Cardiac septum (tissue), 1 donor: ENCODE data around the gene DEPDC7. TPM values are rescaled to one million over a fixed set of nuclear protein-coding genes. Genes with fewer than 3 reads are reported as not detected.
A peak's percentile ranks its signal among the peaks of the same experiment; 100 is the strongest.
"Not testable (repeated sequence)": the region's sequence is repeated elsewhere in the genome, so short reads cannot be mapped to it uniquely, and the experiment has no call there.

ENCODE experiments used
- DNase-seq: peaks from one replicate; pipeline ENCODE4 v3.0.0-alpha.2; 2020; ENCODE audit warnings: low spot score
- intact Hi-C: fragments of 100-400 bp; cut with DNase I; formaldehyde crosslinking; loops from one replicate; pipeline ENCODE4 v1.14.0; 2022
- total RNA-seq: library from RNA; stranded (reverse); fragmentation: NEBNext Ultra II Directional; extraction: Animal tissue kit (Norgen Biotek cat#: 25700); gene quantifications from one replicate; pipeline ENCODE4 v1.2.1, GENCODE V29; 2021
- donor health status: DM: no; HTN: no; CAD: no.

DEPDC7 gene
- total RNA-seq, 1 donor from 2014 or later: 0.30 TPM

DNA sequence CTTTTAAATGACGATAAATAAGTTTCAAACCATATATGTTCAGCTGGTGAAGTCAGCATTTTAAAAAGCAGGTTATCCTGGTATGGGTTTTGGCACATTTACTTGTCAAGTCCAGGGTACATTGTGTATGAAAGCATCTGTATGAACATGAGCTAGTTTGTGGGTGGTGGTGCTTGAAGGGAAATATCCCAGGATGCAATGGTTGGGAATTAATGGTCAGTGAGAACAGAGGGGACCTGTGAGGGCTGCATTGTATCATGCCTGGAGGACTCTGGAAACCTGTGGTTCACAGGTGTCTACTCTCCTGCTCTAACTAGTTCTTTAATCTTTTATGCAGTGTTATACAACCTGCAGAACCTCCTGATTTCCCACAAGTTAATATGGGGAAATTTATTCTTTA is 5.8 kb downstream of the DEPDC7 start:
- intact Hi-C loops: no loop called here
- no peak for DNase-seq

DNA sequence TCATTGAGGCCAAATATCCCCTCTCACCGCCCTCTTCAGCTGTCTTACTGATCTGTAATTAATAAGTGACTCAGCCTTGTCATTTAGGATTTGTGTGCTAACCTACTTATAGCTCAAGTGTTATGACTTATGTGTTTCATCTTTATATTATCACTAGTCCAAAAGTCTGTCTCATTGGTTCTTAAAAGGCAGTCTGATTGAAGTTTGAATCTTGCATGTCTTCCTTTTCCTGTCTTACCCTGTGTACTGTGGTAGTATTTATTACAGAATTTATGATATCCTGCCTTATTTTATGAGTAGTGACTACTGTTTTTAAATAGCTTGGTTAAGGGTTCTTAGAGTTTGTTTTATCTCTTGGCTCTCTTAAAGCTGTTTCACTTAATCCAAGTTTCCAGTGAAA is 6.3 kb downstream of the DEPDC7 start:
- DNase-seq: no peak

DNA sequence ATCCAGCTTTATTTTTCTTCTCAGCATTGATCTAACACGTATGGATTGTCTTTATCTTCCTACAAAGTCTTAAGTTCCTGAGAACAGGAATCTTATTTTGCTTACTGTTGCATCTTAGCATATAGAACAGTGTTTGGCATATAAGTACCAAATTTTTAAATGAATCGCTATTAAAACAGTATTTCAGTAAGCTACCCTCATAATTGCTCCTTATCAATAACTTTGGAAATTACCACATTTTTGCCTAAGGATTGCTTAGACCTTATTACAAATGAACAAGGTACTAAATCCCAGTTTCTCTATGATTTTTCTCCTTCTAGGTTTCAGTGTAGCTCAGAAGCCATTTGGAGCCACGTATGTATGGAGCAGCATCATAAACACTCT is 9.7 kb downstream of the DEPDC7 start:
- intact Hi-C loops: no loop called here
- DNase-seq: no peak

More for the DNA sequence above, 6.3 kb downstream of the DEPDC7 start:
- intact Hi-C loops: no loop called here

DNA sequence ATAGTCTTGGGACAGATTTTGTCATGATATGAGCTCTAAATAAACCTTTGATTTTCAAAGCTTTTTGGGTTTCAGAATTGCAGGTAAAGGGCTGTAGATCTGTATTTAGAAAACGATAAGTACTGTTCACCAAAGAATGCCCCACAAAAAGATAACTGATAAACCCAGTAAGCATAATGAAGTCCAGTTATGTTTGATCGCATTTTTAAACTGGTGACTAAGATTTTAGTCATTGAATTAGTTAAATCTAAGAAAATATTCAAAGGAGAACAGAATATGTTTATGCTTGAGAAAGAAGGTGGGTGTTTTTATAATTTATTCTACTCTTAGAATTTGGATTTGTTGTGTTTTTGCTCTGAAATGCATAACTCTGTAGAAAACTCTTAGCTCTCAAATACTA is 11.6 kb downstream of the DEPDC7 start:
- no peak for DNase-seq
- intact Hi-C loops: no loop called here

DNA sequence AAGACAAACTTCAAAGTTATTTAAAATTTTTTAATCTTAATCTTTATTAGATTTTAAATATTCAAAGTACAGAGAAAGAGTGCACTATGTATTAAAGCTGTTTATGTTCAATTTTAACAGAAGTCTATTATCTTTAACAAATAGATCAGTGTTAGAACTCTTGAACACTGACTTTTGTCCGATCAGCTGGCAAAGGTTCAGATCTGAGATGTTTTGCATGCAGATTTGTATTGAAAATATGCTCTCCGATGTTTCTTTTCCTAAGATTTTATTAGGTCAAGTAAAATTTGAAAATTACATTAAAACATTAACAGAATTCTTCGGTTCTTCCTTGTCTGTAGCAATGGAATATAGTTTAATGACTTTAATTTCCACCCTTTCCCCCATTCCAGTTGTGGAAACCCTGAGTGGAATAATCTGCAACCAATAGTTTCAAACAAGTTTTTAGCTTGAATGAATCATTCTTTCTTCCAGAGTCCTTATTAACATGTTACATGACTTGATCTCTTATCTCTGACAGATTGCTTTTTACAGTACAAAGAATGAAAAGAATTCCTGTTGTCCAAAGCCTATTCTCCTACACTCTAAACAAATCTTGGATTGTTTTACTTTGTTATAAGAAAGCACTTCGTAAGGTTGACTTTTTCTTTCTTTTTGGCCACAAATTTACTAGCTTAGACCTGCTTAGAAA is 12.3 kb downstream of the DEPDC7 start:
- no peak for DNase-seq
- intact Hi-C loops: no loop called here

DNA sequence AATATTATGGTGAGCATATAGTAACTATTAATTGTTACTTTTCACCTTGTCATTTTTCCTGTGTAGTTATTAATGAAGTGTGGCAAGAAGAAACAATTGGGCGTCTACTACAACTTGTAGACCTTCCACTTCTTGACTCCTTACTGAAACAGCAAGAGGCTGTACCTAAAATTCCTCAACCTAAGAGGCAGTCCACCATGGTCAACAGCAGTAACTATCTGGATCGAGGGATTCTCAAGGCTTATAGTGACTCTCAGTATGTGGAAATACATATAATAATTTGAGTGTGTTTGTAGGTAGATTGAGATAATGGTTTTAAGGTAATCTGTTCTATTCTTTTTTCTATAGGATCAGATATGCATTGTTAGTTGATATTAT is 12.8 kb downstream of the DEPDC7 start:
- DNase-seq: no peak
- intact Hi-C loops: no loop called here

DNA sequence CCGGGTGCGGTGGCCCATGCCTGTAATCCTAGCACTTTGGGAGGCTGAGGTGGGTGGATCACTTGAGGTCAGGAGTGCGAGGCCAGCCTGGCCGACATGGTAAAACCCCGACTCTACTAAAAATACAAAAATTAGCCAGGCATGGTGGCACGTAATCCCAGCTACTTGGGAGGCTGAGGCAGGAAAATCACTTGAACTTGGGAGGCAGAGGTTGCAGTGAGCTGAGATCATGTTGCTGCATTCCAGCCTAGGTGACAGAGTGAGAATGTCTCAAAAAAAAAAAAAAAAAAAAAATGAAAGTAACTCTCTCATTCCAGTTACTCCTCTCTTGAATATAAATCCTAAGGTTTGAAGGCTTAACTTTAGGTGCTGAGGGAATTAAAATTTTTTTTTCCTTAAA is 13.5 kb downstream of the DEPDC7 start:
- DNase-seq, intact Hi-C loops: not testable (repeated sequence)

DNA sequence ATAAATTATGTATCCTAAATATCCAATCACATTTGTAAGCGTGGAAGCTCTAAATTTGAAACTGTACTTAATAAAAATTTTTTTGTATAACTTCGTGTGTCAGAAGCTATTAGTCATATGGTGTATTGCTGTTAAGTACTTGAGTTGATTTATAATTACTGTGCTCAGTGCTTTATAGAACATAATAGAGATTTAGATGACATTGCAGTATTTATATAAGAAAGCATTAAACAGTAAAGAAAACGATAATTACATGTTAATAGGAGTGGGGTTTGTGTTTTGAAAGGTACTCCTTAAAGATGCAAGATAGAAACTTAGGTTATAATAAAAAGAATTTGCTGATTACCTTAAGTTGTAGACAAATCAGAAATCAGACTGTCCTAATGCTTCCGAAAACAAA is 17.8 kb downstream of the DEPDC7 start:
- no peak for DNase-seq
- intact Hi-C loops: no loop called here

DNA sequence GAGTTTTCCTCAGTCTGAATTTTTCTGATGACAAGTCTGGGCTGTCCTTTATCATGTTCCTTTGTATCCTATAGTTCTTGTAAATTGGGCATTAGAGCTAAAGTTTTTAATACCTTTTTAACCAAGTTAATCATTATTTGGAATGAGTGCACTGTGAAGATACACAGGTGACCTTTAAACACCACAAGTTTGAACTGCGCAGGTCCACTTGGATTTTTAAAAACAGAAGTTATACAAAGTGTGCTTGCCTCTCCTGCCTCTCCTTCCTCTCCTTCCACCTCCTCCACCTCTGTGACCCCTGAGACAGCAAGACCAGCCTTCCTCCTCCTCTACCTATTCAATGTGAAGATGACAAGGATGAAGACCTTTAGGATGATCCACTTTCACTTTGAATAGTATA is 19.3 kb downstream of the DEPDC7 start:
- intact Hi-C loops: loop anchor here (5.0 kb wide), 1 partner anchor 143 kb away; the partner anchor contains the start of gene QSER1
- no peak for DNase-seq

DNA sequence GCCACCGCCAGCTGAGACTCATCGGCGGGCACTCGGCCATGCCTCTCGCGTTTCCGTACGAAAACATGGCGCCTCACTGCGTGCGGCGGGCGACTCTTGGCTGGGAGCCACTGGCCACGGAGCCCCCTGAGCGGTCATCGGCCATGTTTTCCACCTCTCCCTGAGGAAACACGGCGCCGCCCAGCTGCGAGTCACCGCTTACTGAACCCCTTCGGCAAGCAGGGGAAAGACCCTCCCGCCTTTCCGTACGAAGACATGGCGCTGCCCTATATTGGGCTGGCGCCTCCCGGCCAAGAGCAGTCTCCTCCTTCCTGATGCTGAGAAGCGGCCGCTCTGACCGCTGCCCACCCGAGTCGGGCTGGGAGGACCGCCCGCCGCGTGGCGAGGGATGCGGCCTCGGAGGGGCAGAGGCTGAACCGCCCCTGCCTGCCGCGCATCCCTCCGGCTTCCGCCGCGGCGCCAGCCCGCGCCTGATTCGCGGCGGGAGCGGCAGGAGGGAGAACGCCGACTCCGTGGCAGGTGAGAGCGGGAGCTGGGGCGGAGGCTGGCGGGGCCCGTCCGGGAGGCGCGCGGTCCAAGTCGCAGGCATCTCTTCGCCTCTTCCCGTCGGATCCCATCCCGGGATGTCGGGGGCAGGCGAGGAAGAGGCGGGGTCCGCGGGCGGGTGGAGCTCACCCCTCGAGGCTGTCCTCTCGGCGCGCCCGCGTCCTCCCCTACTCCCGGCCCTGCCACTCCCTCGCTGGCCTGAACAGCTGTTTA is 23.8 kb downstream of the DEPDC7 start, which contains the start of gene TCP11L1:
TCP11L1 (plus strand) TSS at position 299 of the 759 bp plus-strand sequence. CDS start 4,202 bp downstream, outside the sequence.
- intact Hi-C loops: loop anchor here (5.0 kb wide), 1 partner anchor 147 kb away; the partner anchor contains the start of gene QSER1
- DNase-seq: peak; percentile 96

DNA sequence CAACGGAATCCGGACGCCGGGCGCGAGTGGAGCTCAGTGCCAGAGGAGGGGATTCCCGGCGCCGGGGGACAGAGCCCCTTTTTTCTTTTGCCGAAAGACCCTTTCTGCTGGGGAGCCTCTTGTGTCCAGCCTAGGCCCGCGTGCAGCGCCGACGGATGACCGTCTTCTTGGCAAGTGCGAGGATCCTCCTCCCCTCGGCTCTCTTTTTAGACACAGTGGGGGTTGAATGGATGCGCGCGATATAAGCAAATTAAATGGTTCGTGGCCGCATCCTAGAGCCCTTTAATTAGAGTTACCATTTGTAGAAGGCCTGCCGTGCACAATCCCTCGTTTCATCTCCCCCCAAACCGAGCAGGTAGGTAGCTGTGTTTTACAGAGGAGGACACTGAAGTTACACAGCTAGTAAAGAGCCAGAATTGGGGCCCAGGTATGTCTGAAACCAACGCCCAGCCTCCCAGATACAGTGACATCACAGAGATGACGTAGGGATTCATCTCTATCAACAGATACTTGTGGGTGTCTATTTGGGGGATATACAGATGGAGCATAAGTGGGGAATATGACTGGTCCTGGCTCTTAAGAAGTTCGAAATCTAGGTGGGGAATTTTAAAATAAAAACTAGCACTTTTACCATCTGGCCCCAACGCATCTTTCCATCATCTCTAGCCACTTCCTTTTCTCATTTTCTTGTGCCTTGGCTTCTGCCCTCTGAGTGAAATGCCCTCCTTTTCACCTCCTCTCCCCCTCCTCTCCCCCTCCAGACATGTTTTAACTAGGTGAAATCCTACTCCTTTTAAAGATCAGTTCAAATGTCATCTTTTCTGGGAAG is 24.6 kb downstream of the DEPDC7 start:
- intact Hi-C loops: no loop called here
- DNase-seq: no peak

DNA sequence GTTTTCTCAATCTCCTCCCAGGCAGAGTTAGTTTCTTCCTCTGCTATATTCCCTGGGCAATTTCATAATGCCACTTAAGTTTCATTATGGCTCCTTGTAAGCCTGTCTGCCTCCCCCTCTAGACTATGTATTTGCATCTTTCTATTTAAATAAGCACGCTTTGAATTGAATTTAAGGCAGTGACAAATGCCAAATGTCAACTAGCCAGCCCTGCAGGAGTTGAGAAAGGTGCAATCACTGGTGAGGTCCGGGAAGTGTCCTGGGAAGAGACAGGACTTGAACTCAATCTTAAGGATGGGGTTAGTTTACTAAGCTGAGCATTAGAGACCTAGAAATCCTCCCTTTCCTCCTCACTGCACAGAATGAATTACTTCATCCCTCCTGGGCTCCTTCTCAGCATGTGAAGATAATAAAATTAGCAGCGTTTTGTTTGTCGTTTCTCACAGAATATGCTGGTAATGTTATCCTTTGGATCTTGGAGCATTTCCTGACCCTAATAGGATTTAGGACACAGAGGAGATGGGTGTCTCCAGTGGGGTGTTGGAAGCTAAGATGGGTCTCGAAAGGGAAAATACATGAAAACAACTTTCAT is 25.3 kb downstream of the DEPDC7 start:
- intact Hi-C loops: no loop called here
- DNase-seq: no peak

DNA sequence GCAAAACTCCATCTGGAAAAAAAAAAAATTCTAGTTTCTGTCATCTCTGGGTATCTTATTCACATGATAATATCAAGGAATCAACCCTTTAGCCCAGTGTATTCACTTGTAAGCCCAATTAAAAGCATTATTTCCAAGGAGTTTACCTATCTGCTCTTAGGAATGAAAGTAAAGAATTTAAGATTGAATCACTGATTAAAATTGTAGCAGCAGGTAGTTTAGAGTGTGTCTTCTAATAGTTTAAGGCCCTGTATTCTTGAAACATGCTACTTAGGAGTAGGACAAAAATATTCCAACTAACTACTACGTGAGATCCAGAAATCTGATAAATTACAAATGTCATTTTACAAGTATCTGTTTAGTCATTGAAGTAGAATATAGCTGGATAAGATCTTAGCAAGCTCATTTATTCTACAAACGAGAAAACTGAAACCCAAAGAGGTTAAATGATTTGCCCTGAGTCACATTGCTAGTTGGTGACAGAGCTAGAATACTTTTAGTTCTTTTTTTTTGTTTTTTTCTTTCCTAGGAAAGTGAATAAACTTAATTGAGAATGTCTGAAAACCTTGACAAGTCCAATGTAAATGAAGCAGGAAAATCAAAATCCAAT is 27.6 kb downstream of the DEPDC7 start:
- intact Hi-C loops: no loop called here
- DNase-seq: no peak

DNA sequence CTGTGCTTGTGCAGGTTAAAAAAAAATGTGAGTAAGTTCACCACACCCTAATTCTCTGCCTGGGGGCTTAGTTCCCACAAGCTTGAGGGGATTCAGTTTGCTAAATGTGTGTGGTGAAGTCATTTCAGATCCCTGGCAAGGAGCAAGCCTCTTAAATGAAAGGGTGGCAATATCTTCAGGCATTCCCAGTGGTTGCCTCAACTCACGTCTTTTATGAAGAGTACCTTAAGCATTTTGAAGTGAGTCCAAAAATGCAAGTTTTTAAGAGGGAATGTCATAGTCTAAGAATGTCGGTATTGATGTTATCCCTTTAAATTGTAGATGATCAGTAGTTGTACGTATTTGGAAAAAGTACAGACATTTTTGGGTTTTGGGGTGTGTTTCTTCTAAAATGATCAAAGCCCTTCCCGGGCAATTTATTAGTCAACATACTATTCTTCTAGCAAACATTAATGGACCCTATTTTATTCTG is 28.6 kb downstream of the DEPDC7 start:
- intact Hi-C loops: no loop called here
- DNase-seq: no peak

DNA sequence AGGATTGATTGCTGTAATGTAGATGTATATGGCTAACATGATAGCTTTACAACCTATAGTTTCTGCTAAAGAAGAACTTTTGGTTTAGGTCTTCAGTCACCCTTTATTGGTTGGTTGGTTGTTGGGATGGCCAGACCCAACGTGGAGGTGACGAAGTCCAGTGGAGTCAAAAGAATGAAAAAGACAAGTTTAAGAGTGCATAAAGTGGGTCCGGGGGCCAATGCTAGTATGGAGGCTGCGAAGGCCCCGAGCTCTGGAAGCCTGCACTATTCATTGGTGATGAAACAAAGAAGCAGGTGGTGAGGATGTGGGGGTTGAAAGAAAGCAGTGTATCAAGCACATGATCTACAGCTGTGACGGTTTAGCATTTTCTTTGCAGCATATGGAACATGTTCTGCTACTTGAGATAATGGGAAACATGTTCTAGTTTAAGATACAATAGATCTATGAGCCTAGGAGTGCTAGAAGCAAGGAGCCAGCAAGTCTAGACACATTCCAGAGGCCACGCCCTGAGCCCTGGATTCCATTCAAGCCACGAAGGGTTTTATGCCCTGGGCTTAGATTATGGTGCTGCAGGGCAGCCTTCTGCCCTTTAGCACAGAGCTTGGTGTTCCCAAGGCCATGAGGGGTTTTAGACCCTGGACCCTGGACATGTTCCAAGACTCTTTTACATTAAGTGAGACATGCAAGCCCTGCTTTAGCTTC is 30.0 kb downstream of the DEPDC7 start:
- intact Hi-C loops: no loop called here
- DNase-seq: no peak

DNA sequence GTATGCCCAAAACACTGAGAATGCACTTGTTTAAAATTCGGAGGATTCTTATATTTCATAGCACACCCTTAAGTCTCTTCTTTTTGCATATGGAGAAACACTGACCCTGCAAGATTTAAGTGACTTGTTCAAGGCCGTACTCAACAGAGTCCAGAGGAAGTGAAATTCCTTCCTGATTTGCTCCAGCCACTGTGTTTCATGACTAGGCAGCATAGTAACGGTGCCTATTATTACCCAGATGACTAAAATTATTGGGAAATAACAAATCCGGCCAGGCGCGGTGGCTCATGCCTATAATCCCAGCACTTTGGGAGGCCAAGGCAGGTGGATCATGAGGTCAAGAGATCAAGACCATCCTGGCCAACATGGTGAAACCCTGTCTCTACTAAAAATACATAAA is 33.0 kb downstream of the DEPDC7 start:
- intact Hi-C loops, DNase-seq: not testable (repeated sequence)

DNA sequence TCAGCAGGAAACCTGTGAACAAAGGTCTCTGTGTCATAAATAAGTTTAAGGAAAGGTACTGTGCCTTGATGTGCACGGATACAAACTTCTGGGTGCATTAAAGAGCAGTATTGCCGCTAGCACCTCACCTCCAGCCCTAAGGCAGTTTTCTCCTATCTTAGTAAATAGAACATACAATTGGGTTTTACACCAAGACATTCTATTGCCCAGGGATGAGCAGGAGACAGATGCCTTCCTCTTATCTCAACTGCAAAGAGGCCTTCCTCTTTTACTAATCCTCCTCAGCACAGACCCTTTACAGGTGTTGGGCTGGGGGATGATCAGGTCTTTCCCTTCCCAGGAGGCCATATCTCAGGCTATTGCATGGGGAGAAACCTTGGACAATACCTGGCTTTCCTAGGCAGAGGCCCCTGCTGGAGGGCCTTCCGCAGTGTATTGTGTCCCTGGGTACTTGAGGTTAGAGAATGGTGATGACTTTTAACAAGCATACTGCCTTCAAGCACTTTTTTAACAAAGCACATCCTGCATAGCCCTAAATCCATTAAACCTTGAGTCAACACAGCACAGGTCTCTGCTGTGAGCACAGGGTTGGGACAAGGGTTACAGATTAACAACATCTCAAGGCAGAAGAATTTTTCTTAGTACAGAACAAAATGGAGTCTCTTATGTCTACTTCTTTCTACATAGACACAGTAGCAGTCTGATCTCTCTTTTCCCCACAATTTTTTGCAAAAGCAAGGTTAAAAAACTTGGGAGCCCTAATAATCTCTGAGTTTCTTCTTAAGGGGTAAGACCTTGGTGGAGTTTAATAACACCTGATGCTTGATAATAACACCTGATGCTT is 34.1 kb downstream of the DEPDC7 start:
- DNase-seq, intact Hi-C loops: not testable (repeated sequence)

DNA sequence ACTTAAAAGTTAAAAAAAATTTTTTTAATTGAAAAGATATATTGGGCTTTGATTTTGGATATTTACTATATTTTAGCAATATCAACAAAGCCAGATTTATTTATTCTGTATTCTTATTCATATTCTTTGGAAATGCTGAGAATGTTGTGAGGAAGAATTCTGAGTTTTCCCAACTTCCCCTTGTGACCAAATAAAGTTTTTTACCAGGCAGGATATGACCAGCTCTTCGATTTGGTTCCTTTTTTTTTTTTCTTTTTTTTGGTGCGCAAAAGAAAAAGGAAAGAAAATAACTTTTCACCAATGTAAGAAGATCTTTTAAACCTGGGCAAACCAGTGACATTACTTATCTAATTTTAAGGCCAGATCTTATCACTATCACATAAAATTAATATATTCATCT is 36.6 kb downstream of the DEPDC7 start:
- intact Hi-C loops: no loop called here
- DNase-seq: no peak
